ENCODE data around the gene SASH1.

SASH1 gene

DNA sequence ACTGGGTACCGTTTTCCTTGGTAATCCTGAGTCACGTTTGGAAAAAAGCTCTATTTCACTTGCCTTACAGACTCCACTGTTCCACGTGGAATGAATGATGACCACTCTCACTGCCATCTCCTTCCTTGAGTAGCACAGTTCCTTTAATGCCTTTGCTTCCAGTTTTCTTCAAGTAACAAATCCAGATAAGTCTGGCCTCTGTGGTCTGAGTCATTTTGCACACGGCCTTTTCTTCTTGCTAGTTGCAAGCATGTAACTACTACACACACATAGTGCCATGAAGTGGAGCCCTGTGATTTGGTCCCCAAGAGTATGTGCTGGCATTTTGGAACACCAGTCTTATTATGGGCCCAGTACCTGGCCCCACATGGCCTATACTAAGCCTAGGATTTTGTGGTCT is 182.8 kb downstream of the SASH1 start:
- no peak for DNase-seq

DNA sequence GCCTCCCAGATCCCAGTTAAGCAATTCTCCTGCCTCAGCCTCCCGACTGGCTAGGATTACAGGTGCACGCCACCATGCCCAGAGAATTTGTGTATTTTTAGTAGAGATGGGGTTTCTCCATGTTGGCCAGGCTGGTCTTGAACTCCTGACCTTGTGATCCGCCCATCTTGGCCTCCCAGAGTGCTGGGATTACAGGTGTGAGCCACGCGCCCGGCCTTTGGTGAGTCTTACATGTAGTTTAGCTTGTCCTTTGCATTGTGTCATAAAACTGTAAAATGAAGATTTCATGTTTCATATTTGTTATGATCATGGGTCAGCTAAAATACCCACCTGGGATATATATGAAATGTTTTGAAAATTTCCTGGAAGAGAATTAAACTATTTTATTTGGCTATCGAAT is 183.5 kb downstream of the SASH1 start:
- no peak for DNase-seq

DNA sequence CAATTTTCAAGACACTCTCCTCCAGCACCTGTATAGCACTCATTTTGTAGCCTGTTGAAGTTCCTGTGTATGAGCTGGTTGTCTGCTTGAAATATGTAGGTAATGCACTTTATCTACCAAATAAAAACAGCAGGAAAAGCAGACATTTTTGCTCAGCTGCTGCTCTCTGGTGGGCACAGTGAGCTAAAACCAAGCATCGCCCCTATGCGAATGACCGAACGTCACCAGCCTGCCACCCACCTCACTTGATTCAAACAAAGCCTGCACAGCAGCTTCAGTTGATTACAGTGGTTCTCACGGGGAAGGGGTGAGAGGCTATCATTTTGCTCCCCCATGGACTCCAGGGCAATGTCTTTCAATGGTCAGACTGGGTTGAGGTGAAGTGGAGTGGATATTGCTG is 185.7 kb downstream of the SASH1 start:
- DNase-seq: no peak

DNA sequence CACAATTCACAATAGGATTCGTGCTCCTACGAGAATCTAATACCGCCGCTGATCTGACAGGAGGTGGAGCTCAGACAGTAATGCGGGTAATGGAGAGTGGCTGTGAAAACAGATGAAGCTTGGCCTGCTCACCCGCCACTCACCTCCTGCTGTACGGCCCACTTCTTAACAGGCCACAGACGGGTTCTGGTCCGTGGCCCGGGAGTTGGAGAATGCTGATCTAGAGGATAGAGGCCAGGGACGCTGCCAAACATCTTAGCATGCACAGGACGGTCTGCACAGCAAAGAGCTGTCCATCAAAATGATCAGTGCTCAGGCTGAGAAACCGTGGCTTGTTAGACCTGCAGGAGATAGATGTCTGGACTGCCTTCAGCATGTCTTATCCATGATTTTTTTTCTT is 186.4 kb downstream of the SASH1 start:
- no peak for DNase-seq

DNA sequence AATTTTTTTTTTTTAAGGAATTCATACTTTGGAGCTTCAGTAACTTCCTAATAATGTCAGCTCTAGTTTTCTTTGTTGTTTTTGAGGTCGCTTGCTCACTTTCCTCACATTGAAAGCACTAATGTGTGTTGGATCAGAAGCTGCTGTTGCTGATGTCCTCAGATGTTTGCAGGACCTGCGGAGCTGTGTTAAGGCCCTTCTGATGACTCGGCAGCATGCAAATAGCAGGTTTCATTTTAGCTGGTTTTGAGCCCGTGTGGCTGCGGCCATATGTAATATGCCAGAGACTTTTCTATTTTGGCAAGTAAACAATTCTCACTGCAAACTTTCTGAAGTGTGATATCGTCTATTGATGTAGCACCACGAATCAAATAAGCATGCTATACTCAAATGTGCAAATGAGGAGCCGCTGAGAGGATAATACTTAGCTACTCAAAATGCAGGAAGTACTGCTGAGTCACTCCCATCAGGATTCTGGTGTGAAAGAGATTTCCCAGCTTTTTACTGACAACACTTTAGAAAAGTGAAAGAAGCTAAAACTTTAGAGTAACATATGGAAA is 187.8 kb downstream of the SASH1 start:
- DNase-seq: no peak

DNA sequence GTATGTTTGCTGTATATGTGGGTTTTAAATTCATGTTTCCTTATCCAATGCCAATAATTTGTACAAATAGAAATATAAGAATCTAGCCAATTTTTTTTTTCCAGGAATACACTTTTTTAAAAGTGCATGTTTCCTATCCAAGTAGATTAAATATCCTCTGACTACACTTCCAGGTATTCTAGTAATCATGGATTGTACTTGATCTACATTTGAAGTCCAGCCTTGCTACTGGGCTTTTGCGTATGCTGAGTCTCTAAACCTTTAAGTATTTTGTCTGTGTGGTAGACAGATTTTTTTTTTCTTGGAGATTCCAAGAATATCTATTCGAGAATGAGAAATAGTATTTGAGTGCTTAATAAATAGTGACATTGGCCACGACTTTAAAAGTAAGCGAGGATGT is 188.3 kb downstream of the SASH1 start:
- no peak for DNase-seq

DNA sequence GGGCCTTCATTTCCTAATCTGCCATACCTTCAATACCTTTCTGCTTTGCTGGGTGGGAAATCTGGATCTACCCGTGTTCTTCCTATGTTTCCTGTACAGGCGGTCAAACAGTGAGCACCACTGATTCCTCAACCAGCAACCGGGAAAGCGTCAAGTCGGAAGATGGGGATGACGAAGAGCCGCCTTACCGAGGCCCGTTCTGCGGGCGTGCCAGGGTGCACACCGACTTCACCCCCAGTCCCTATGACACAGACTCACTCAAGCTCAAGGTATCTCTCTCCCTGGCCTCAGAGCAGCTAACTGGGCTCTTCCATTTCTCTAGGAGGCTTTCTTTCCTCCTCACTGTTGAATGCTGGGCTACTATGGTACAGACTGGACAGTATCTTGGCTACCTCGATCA is 190.1 kb downstream of the SASH1 start:
- DNase-seq: no peak

DNA sequence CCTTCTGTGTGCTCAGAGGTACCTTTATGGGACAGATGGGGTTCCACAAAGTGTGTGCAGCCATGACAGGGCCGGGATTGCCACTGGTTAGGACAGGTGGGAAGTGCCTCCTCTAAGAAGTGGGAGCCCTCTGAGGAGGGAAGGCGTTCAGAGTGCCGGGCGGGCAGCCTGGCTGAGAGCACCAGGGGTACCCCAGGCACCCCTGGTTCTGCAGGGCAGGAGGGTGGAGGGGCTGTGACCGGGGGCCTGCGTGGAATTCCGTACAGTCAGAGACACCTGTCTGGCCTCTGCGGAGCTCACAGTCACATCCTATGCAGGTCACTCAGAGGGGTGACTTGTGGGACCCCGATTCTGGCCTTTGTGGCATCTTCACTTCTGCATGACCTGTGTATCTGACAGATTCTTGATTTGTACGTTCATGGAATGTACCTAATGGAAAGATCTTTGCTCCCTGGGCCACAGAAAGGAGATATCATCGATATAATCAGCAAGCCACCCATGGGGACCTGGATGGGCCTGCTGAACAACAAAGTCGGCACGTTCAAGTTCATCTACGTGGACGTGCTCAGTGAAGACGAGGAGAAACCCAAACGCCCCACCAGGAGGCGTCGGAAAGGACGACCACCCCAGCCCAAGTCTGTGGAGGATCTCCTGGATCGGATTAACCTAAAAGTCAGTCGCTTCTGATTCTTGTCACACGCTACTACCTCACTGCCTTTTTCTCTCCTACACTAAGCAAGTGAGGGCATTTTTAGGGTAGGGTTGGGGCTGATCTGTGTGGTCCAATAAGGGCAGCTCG is 190.9 kb downstream of the SASH1 start:
- no peak for DNase-seq

DNA sequence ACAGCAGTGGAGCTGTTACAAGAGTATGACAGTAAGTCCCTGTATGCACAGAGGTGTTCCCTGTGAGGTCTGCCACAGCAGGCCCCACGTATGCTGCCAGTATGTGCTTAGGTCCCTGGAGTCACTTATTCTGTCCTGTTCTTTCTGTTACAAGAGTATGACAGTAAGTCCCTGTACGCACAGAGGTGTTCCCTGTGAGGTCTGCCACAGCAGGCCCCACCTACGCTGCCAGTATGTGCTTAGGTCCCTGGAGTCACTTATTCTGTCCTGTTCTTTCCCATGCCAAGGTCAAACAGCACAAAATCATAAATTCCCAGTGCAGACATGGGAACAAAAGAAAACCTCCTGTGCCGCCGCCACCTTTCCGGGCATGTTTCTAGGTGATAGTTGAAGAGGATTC is 192.2 kb downstream of the SASH1 start:
- no peak for DNase-seq

DNA sequence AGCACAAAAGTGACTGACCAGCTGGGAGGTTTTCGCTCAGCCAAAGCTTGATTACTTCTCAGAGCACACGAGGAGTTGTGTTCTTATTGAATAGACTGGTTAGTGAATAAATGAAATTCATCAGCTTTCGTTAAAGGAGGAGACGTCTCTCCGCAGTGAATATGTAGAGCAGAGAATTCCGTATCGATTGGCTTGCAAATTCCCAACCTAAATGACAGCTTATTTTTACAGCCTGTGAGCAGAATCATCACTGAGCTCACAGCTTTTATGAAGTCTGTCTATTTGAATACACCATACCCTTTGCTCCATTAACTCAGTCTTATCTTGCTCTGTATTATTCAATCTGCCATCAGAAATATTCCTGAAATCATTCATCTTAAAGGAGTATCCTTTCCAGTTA is 192.7 kb downstream of the SASH1 start:
- no peak for DNase-seq

DNA sequence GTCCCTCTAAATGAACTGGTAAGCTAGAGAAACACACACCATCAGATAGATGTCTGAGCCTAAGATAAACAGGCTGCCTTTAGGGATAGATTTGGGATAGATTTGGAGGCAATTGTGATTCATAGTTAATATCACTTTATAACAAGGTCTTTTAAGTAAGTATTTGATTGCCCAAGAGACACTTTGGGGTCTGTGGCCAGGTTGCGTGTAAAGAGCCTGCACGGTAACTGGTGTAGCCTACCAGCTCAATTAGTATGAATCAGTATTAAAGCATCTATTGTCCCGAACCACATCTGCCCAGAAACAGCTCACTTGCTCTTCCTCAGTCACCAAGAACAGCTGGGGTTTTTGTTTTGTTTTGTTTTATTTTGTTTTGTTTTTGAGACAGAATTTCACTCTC is 193.3 kb downstream of the SASH1 start:
- DNase-seq: no peak

DNA sequence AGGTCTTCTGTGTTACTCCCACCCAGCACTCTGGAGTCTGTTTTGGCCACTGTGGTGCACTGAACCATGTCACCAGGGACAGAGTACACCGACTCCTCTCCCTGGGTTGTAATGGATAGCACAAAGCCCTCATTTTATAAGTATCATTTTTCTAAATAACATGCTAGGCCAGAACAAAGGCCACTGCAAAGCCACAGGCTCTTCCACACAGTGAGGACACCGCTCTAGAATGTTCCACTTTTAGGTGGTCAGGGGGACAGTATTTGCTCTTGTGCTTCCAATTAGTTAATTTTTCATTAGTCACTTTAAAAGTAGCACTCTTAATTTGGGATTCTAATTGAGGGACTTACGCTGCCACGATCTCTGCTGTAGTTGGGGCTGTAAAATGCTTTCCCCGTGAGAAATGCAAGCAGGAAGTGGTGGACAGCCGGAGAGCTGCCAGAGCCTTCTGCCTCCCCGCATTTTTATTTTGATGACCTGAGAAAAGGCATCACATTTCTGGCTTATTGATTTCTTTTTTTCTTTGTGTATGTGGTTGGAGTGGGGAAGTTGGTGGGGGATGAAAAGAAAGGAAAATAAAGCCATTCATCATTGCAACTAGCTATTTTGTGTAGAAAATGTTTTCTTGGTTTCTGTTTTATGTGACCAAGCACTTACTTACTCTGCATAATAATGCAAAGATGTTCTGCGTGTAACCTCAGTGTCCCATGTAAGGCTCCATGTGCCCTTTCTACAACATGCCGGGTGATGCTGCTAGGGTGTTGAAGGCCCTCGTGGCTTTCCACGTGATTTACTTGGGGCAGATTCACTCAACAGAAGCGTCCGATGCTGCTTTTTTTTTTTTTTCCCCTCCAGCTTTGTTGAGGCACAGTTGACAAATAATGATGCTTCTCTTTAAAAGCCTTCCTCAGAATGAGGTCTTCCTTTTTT is 195.9 kb downstream of the SASH1 start:
- no peak for DNase-seq

DNA sequence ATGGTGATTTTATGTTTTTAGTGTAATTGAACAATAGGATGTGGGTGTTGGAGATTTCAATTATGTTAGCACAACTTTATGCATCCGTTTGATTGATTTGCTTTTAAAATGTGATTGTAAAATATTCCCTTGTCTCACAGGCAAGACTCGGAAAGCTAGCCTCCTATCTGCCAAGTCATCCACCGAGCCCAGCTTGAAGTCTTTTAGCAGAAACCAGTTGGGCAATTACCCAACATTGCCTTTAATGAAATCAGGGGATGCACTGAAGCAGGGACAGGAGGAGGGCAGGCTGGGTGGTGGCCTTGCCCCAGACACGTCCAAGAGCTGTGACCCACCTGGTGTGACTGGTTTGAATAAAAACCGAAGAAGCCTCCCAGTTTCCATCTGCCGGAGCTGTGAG is 200.9 kb downstream of the SASH1 start:
- no peak for DNase-seq

DNA sequence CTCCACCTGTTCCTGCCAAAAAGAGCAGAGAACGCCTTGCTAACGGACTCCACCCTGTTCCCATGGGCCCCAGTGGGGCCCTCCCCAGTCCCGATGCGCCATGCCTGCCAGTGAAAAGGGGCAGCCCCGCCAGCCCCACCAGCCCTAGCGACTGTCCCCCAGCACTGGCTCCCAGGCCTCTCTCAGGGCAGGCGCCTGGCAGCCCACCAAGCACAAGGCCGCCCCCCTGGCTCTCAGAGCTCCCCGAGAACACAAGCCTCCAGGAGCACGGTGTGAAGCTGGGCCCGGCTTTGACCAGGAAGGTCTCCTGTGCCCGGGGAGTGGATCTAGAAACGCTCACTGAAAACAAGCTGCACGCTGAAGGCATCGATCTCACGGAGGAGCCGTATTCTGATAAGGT is 201.8 kb downstream of the SASH1 start:
- DNase-seq: no peak

DNA sequence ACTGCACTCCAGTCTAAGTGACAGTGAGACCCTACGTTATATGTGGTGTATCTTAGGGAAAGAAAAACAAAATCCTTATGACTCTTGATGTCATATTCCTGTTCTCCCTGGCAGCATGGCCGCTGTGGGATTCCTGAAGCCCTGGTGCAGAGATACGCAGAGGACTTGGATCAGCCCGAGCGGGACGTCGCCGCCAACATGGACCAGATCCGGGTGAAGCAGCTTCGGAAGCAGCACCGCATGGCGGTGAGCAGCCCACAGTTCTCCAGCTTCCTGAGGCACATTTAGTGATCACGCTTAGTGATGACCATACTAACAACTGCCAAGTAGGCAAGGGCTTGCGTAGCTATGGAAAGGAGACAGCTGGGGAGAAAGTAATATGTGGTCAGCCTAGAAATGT is 203.3 kb downstream of the SASH1 start:
- DNase-seq: no peak

DNA sequence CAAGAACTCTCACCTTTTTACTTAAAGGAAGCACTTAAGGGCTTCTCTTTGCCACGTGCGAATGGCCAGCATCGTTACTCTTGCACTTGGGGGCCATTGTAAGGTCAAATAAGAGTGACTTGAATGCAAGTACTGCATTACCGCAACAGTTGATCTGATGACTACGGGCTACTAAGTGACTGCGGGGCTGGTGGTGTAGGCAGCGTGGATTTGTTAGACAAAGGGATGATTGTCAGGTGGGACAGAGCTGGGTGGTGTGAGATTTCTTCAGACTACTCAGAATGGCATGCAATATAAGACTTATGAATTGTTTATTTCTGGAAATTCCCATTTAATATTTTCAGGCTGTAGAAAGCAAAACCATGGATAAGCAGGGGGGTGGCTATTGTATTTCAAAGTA is 204.5 kb downstream of the SASH1 start:
- DNase-seq: no peak

DNA sequence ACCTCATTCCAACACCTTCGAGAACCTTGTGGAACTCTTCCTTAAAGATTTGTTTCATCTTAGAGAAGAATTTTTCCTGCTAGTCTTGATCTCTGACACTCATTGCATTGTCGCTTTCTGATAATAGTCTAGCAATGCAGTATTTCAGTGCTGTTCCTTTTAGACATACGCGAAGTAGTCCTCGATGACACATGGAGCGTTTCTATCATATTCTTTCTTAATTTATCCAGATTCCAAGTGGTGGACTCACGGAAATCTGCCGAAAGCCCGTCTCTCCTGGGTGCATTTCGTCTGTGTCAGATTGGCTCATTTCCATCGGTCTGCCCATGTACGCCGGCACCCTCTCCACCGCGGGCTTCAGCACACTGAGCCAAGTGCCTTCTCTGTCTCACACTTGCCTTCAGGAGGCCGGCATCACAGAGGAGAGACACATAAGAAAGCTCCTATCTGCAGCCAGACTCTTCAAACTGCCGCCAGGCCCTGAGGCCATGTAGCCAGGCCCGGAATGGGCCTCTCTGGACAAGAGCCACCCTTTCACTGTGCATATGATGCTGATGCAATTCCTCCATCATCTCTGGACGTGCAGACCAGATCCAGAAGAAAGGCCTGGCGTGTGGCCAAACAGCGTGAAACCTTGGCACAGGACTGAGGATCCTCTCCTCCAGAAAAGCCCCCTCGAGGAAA is 205.6 kb downstream of the SASH1 start:
- DNase-seq: no peak

DNA sequence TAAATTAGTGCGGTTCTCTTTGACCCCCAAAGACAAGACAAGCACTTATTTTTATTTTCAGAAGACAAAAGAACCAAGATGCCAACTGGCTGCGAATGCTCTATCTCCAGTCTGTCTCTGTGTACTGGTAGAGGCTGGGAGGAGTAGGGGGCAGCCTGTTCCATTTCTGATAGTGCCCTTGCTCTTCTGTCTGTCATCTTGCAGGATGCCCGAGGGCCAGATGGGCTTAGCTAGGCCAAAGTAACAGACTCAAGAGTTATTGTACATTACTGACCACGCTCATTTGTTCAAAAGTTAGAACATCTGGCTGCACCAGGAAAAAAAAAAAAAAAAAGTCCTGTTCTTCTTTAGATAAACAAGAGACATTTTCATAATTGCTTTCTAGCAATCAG is 206.1 kb downstream of the SASH1 start:
- DNase-seq: no peak

DNA sequence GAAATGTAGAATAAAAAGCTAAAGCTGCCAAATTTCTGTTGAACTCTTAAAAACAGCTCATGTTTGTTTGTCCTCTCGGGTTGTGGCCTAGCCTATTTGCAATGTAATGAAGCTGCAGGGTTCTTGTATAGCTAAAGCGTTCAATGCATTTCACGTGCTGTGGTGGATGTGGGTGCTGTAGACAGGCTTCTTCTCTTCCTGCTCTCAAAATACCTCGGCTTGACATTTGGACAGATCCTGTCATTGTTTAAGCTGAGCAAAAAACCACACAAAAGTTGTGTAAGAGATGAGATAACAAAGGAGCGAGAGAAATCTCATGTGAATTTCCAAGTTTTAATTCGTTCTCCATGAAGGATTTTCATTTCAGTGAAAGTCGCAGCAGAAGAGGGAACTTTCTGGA is 207.9 kb downstream of the SASH1 start:
- DNase-seq: no peak

DNA sequence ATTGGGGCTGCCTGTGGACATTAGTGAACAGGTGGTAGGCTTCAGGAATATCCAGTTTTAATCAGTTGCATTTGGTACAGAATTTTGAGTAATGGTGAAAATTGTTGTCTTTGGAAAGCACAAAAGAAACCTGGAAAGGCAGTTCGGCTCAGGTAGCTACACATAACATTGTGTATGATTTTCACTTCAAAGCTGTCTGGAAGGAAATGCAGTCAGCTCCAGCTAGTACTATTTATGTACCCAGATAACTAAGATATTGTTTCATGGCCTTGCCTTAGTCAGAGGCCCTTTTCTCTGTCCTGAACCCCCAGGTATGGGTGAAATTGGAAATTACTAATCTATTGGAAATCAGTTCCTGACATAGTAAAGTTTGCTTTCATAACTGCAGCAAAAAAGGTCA is 208.6 kb downstream of the SASH1 start:
- DNase-seq: no peak

DNA sequence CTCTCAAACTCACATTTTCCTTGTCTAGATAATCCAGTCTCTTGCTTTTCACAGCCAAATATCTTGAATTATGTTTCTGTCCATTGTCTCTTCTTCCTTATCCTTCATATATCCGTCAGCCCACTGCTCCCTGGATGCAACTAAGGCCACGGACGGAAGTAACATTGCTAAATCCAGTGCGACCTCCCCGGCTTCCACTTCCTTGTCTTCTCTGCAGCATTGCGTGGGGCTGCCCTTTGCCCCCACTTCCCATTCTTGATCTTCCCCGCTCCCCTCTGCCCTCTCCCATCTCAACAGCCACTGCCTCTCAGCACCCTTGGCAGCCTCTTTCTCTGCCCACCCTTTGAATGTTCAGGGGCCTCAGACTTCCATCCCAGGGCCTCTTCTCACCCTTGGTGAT is 213.8 kb downstream of the SASH1 start:
- no peak for DNase-seq

DNA sequence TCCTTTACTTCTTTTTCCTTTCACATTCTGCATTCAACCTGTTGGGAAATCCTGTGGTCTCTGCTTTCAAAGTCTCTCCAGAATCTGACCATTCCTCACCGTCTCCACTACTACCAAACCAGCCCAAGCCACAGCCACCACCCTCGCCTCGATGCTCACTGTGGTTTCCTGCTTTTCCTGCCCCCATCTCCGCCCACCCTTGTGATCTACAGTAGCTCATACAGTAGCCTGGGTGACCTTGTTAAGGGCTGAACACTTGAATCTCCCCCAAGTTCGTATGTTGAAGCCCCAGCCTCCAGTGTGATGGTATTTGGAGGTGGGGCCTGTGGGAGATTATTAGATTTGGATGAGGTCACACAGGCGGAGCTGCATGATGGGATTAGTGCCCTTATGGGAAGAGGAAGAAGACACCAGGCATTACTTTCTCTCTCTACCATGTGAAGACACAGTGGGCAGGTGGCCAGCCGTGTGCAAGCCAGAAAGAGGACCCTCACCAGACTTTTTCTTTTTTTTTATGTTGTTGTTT is 215.2 kb downstream of the SASH1 start:
- DNase-seq: no peak

DNA sequence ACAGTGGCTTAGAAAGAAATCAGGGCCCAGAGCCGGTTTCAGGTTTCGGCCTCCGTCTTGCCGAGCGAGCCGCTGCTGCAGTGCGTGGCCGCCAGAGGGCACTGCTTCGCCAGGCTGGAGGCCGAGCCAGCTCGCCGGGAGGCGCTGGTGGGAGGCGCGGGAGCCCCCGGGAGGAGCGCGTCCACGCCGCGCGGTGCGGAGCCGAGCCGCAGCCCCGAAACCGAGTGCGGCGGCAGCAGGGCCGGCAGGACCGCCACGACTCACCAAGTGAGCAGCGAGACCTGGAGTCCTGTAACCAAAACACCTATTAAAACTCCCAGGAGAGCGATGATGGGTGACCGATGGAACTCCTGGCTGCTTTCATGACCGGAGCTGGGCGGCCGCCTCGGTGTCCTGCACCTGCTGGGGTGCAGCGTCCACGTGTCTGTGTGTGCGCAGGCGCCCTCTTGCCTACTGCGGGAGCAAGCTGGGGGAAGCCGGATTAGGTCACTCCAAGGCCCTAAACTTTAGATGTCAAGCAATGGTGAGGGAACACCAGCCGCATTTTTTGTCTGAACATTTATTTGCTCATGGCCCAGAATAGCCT is 217.3 kb downstream of the SASH1 start:
- DNase-seq: peak; percentile 48 to 69

Measured in stimulated activated CD4-positive, alpha-beta T cell treated with anti-CD3 and anti-CD28 coated beads, Interleukin-4, amount 100 ng/mL, for 4 hours (primary cell).